Stimulated activated CD8-positive, alpha-beta memory T cell treated with anti-CD3 and anti-CD28 coated beads, Interleukin-7, amount 100 ng/mL, for 1 hour (primary cell): Measurements from ENCODE around the gene CFC1.
"Not testable (repeated sequence)": the region's sequence is repeated elsewhere in the genome, so short reads cannot be mapped to it uniquely, and the experiment has no call there.

Experiments
- DNase-seq, 2 donors: peaks; one replicate each; pipeline ENCODE4 v3.0.0-alpha.2; 2020; ENCODE audit warnings: low read depth in 2 of 2

The CFC1 gene

GRCh38 chr2:130583582-130583981 lies 15.8 kb downstream of the CFC1 start:
- DNase-seq = not testable (repeated sequence)

GRCh38 chr2:130582970-130583369 lies 16.4 kb downstream of the CFC1 start:
- DNase-seq = not testable (repeated sequence)

- not testable (repeated sequence) for DNase-seq
Observed at GRCh38 chr2:130581491-130581890, 17.9 kb downstream of the CFC1 start.

- DNase-seq = not testable (repeated sequence)
Observed at GRCh38 chr2:130579121-130579520, 20.3 kb downstream of the CFC1 start.

DNA sequence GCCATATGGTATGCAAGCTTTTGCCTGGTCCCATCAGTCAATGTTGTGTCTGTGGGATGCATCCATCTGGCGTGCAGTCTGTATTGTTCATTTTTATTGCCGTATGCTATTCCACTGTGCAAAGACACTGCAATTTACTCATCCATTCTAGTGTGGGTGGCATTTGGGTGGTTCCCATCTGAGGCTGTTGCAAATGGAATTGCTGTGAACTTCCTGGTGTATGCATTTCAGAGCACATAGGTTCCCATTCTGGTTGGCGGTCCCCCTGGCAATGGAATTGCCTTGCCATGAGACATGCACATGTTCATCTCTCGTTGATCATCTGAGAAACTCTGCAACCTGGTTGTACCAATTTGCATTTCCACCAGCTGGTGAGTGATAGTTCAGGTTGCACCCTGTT lies 21.8 kb downstream of the CFC1 start:
- DNase-seq = not testable (repeated sequence)

GRCh38 chr2:130576209-130576784 lies 23.1 kb downstream of the CFC1 start:
- DNase-seq = not testable (repeated sequence)

- DNase-seq = not testable (repeated sequence)
Observed at GRCh38 chr2:130574230-130574629, 25.1 kb downstream of the CFC1 start.

GRCh38 chr2:130571929-130572328 lies 27.4 kb downstream of the CFC1 start:
- DNase-seq = not testable (repeated sequence)

DNA sequence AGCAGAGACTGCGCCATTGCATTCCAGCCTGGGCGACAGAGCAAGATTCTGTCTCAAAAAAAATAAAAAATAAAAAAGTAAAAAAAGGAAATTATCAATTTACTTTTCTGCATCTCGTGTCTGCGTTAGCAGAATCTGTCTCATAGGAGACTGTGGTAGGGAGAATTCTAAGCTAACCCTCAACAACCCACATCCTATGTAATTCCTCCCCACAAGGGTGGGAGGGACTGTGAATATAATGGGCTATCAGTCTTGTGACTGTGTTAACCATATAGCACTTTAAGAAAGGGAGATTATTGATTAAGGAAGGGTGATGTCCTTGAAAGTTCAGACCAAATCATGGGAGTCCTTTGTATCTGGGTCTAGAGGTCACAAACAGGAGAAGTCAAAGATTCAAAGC lies 33.2 kb downstream of the CFC1 start:
- DNase-seq = not testable (repeated sequence)

- not testable (repeated sequence) for DNase-seq
Observed at GRCh38 chr2:130556441-130556840, 42.9 kb downstream of the CFC1 start.

DNA sequence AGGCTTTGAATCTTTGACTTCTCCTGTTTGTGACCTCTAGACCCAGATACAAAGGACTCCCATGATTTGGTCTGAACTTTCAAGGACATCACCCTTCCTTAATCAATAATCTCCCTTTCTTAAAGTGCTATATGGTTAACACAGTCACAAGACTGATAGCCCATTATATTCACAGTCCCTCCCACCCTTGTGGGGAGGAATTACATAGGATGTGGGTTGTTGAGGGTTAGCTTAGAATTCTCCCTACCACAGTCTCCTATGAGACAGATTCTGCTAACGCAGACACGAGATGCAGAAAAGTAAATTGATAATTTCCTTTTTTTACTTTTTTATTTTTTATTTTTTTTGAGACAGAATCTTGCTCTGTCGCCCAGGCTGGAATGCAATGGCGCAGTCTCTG lies 45.2 kb downstream of the CFC1 start:
- not testable (repeated sequence) for DNase-seq

DNA sequence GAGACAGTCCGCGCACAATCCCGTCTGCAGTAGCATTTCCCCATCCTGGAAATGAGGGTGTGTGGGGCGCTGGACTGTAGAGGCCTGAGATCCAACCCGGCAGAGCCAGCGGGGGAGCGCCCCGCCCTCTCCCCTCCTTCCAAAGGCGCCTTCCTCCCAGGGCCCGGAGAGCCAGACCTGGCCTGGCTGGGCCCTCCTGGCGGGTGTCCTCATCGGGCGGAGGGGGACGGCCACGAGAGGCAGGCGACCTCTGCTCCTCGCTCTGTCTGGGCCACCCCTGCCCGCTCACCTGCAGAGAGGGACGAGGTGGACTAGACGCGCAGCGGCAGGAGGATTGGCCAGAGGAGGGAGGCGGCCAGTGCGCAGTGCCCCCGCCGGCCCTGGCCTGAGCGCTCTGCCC lies 49.9 kb downstream of the CFC1 start:
- not testable (repeated sequence) for DNase-seq

DNA sequence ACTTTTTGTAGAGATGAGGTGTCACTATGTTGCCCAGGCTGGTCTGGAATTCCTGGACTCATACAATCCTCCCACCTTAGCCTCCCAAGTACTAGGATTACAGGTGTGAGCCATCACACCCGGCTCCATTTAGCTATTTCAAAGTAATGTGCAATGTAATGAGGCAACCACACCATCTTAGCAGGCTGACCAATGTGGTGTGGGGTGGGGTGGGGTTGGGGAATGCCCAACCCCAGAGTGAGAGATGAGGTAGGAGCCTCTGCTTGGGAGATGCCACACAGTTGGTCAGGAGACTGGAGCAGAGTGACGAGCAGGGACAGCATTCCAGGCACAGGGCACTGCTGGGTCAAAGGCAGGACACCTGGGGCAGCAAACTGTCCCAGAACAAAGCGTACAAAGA lies 51.0 kb downstream of the CFC1 start:
- DNase-seq = not testable (repeated sequence)

DNA sequence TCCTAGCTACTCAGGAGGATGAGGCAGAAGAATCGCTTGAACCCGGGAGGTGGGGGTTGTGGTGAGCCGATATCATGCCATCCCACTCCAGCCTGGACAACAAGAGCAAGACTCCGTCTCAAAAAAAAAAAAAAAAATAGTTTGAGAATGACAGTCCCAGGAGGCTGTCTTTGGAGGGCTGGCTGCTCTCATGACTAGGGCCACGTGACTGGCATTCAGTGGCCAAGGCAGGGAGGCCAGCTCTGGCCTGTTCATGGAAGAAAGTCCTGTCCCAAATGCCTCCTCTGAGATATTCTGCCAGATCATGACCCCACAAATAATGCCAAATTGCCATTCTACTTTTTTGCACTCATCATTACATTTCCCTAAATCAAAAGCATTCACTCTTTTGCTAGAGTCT lies 54.4 kb downstream of the CFC1 start:
- not testable (repeated sequence) for DNase-seq

- DNase-seq = not testable (repeated sequence)
Observed at GRCh38 chr2:130543785-130544528, 55.4 kb downstream of the CFC1 start.

DNA sequence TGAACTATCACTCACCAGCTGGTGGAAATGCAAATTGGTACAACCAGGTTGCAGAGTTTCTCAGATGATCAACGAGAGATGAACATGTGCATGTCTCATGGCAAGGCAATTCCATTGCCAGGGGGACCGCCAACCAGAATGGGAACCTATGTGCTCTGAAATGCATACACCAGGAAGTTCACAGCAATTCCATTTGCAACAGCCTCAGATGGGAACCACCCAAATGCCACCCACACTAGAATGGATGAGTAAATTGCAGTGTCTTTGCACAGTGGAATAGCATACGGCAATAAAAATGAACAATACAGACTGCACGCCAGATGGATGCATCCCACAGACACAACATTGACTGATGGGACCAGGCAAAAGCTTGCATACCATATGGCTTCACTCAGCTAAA lies 56.6 kb downstream of the CFC1 start:
- not testable (repeated sequence) for DNase-seq
